CD14-positive monocyte (primary cell): ENCODE data around the gene TBXAS1. TPM values are rescaled to one million over a fixed set of nuclear protein-coding genes. Genes with fewer than 3 reads are reported as not detected.

Experiments used
- DNase-seq, 3 donors: peaks; one replicate each; pipeline ENCODE4 v3.0.0-alpha.2; 2011 to 2022
- H2AFZ ChIP-seq: 2 replicates; pipeline ENCODE4 v1.6.0; 2012; ENCODE audit warnings: mild to moderate bottlenecking, low read depth, low read length, inconsistent platforms; ENCODE audit not compliant: insufficient read depth, poor library complexity, severe bottlenecking
- H3K27ac ChIP-seq, 2 donors: 1 replicate in 1 of 2; 2 replicates in 1 of 2; pipeline ENCODE4 v1.5.1; 2012 to 2013; ENCODE audit warnings: low read length in 2 of 2, control low read depth in 1 of 2, inconsistent platforms in 1 of 2, low read depth in 1 of 2, mild to moderate bottlenecking in 1 of 2
- H3K27me3 ChIP-seq, 2 donors: one replicate each; pipeline versions ENCODE4 v1.6.0 to v1.6.1; 2011 to 2013; ENCODE audit warnings: low read length in 2 of 2; ENCODE audit not compliant: control insufficient read depth in 2 of 2, insufficient read depth in 2 of 2
- H3K36me3 ChIP-seq, 2 donors: replicated peaks in 1 of 2; 1 replicate in 1 of 2; 2 replicates in 1 of 2; pipeline versions ENCODE4 v1.5.1 to v1.6.1; 2012 to 2013; ENCODE audit warnings: low read length in 2 of 2, control low read depth in 1 of 2, inconsistent platforms in 1 of 2, mild to moderate bottlenecking in 1 of 2; ENCODE audit not compliant: insufficient read depth in 2 of 2, control insufficient read depth in 1 of 2
- H3K4me1 ChIP-seq, 2 donors: 1 replicate in 1 of 2; 2 replicates in 1 of 2; pipeline versions ENCODE4 v1.5.1 to v1.6.1; 2012 to 2013; ENCODE audit warnings: low read length in 2 of 2, control low read depth in 1 of 2, inconsistent platforms in 1 of 2, mild to moderate bottlenecking in 1 of 2, moderate library complexity in 1 of 2; ENCODE audit not compliant: insufficient read depth in 2 of 2, control insufficient read depth in 1 of 2
- H3K4me2 ChIP-seq: replicated peaks from 2 replicates; pipeline ENCODE3; 2012; ENCODE audit warnings: low read length, moderate library complexity, mild to moderate bottlenecking; ENCODE audit not compliant: poor library complexity, severe bottlenecking; ENCODE audit errors: extremely low read depth
- H3K4me3 ChIP-seq, 3 experiments: fragments of 200-600 bp in 1 of 3; sonication (generic) in 1 of 3; replicated peaks in 1 of 3; 1 replicate in 2 of 3; 2 replicates in 1 of 3; pipeline ENCODE4 v1.5.1; 2011 to 2013; ENCODE audit warnings: low read length in 3 of 3, mild to moderate bottlenecking in 3 of 3, control low read depth in 2 of 3, low read depth in 2 of 3, inconsistent platforms in 1 of 3, moderate library complexity in 1 of 3
- H3K79me2 ChIP-seq: 2 replicates; pipeline ENCODE4 v1.6.0; 2012; ENCODE audit warnings: mild to moderate bottlenecking, control low read depth, inconsistent platforms, low read length, moderate library complexity; ENCODE audit not compliant: insufficient read depth
- H3K9ac ChIP-seq: 2 replicates; pipeline ENCODE4 v1.6.0; 2017; ENCODE audit warnings: low read length, mild to moderate bottlenecking; ENCODE audit not compliant: insufficient read depth, poor library complexity, severe bottlenecking
- H3K9me3 ChIP-seq, 2 donors: replicated peaks in 1 of 2; 1 replicate in 1 of 2; 2 replicates in 1 of 2; pipeline versions ENCODE4 v1.5.1 to v1.6.1; 2012 to 2013; ENCODE audit warnings: low read length in 2 of 2, control low read depth in 1 of 2; ENCODE audit not compliant: control insufficient read depth in 1 of 2, insufficient read depth in 1 of 2
- H4K20me1 ChIP-seq: 2 replicates; pipeline ENCODE4 v1.6.0; 2012; ENCODE audit warnings: mild to moderate bottlenecking, low read length, control low read depth, moderate library complexity; ENCODE audit not compliant: insufficient read depth
- H3K27ac Mint-ChIP-seq, 7 donors: one replicate each; pipeline ENCODE4 v1.8.0; 2020; ENCODE audit warnings: mild to moderate bottlenecking in 7 of 7, mixed read lengths in 7 of 7, moderate library complexity in 6 of 7, inconsistent platforms in 2 of 7
- H3K27me3 Mint-ChIP-seq, 3 donors: one replicate each; pipeline ENCODE4 v1.8.0; 2021 to 2022; ENCODE audit warnings: low read depth in 3 of 3, mild to moderate bottlenecking in 3 of 3, mixed read lengths in 3 of 3, moderate library complexity in 3 of 3, inconsistent platforms in 1 of 3
- H3K36me3 Mint-ChIP-seq, 2 donors: one replicate each; pipeline ENCODE4 v1.8.0; 2020; ENCODE audit warnings: mixed read lengths in 2 of 2, inconsistent platforms in 1 of 2, mild to moderate bottlenecking in 1 of 2
- H3K4me1 Mint-ChIP-seq: one replicate; pipeline ENCODE4 v1.8.0; 2020; ENCODE audit warnings: mild to moderate bottlenecking, mixed read lengths
- H3K4me3 Mint-ChIP-seq, 2 donors: one replicate each; pipeline ENCODE4 v1.8.0; 2020; ENCODE audit warnings: mild to moderate bottlenecking in 2 of 2, mixed read lengths in 2 of 2, moderate library complexity in 1 of 2
- H3K9me3 Mint-ChIP-seq, 7 donors: one replicate each; pipeline ENCODE4 v1.8.0; 2020 to 2022; ENCODE audit warnings: mixed read lengths in 7 of 7, mild to moderate bottlenecking in 6 of 7, moderate library complexity in 6 of 7, inconsistent platforms in 2 of 7
- WGBS: methylation state at CpG from one replicate; pipeline ENCODE4 v1.1.5; 2013; ENCODE audit warnings: missing lambda C conversion rate; ENCODE audit not compliant: insufficient coverage; 5-methylcytosine and 5-hydroxymethylcytosine counted together
- intact Hi-C, 2 donors: fragments of 100-400 bp; cut with micrococcal nuclease; formaldehyde crosslinking; loops; one replicate each; pipeline versions ENCODE4 v1.15.0 to v1.15.1; 2023
- polyA plus RNA-seq, 3 donors: library from polyadenylated mRNA; depleted of rRNA in 1 of 3; unstranded in 2 of 3; stranded (reverse) in 1 of 3; fragments of 300-500 nt in 2 of 3; fragments of >200 nt in 1 of 3; fragmentation: Illumina TruSeq in 2 of 3; gene quantifications; 1 replicate in 2 of 3; 2 replicates in 1 of 3; pipeline ENCODE4 v1.2.3, GENCODE V29; 2012 to 2021
- TF ChIP-seq, protein P1 (sequence below): fragments of 200-600 bp; IDR thresholded peaks from one replicate; pipeline ENCODE4 v1.8.0; 2022; ENCODE audit warnings: antibody characterized with exemption, mild to moderate bottlenecking

Gene TBXAS1
- polyA plus RNA-seq, 3 donors = 289 to 335 (median 298) TPM

DNA sequence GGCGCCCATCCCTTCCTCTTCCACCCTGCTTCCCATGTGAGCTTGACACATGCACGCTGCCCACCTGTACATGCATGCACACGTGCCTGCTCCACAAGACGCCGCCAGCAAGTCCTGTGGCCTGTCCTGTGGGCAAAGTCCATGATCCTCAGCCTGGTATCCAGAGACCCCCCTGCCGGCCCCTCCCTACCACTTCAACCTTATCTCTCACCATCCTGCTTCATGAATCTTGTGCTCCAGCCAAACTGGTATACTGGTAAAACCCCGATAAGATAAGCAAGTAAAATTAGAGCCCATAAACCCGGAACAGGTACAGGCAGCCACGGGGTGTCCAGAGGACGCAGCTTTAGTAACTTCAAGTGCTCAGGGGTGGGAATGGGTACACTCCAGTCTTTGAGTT is 11.8 kb upstream of the TBXAS1 start:
- Histone ChIP-seq H3K79me2 (no peaks in the 10 kb centered on the region), H3K27me3 (no peaks in the 10 kb centered on the region), H2AFZ (no peak overlapping the region), H3K9ac (no peak overlapping the region), H3K27ac (no peak overlapping the region), H3K9me3 (peaks cover 9 to 19% of the 10 kb centered on the region in 2 donors), H3K4me1 (no peaks in the 10 kb centered on the region), H3K36me3 (no peaks in the 10 kb centered on the region), H3K4me3 (no peak overlapping the region), H3K4me2 (no peak overlapping the region), H4K20me1 (no peaks in the 10 kb centered on the region)
- H3K27ac Mint-ChIP-seq = peak overlapping the region in 1 of 7 donors; percentile 19
- intact Hi-C loops = no loop called here
- H3K9me3 Mint-ChIP-seq = peaks cover 14 to 20% (median 17%) of the 10 kb centered on the region in 7 donors
- no peaks in the 10 kb centered on the region for H3K4me1 Mint-ChIP-seq
- TF ChIP-seq, protein P1, sequence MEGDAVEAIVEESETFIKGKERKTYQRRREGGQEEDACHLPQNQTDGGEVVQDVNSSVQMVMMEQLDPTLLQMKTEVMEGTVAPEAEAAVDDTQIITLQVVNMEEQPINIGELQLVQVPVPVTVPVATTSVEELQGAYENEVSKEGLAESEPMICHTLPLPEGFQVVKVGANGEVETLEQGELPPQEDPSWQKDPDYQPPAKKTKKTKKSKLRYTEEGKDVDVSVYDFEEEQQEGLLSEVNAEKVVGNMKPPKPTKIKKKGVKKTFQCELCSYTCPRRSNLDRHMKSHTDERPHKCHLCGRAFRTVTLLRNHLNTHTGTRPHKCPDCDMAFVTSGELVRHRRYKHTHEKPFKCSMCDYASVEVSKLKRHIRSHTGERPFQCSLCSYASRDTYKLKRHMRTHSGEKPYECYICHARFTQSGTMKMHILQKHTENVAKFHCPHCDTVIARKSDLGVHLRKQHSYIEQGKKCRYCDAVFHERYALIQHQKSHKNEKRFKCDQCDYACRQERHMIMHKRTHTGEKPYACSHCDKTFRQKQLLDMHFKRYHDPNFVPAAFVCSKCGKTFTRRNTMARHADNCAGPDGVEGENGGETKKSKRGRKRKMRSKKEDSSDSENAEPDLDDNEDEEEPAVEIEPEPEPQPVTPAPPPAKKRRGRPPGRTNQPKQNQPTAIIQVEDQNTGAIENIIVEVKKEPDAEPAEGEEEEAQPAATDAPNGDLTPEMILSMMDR = no peak
- no peak for DNase-seq
- WGBS = 97% methylated on average over 4 of the region's 10 CpGs
- peaks cover 0 to 2% of the 10 kb centered on the region in 2 donors for H3K36me3 Mint-ChIP-seq
- no peak overlapping the region for H3K4me3 Mint-ChIP-seq
- peaks cover 0 to 6% (median 3%) of the 10 kb centered on the region in 3 donors for H3K27me3 Mint-ChIP-seq

DNA sequence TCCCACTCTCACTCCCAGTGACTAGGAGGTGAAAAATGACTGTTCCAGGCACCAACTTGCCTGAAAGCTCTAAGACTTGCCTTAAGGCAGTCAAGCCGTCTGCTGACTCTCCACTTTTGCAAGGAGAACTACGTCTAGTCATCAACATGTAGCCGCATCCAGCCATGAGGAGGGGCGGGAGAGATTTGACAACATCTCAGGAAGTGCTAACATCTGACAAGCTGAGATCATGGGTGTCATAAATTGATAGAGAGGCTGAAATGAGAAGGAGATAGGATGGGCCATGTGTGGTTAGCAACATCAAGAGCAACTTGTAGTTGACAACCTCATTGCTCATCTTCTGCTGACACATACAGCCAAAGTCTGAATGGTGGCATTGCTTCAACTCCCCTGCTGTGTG is 9.0 kb upstream of the TBXAS1 start:
- WGBS = 69% methylated on average over 2 of the region's 4 CpGs
- H3K9ac ChIP-seq = no peak overlapping the region
- H3K4me2 ChIP-seq = no peak overlapping the region
- no peak overlapping the region for H3K27ac ChIP-seq
- no peaks in the 10 kb centered on the region for H3K27me3 ChIP-seq
- Mint-ChIP-seq H3K27ac (no peak overlapping the region), H3K36me3 (peaks cover 0 to 2% of the 10 kb centered on the region in 2 donors), H3K27me3 (peaks cover 0 to 6% (median 3%) of the 10 kb centered on the region in 3 donors), H3K4me3 (no peak overlapping the region), H3K9me3 (peaks cover 14 to 20% (median 17%) of the 10 kb centered on the region in 7 donors), H3K4me1 (no peaks in the 10 kb centered on the region)
- H4K20me1 ChIP-seq = no peaks in the 10 kb centered on the region
- H3K9me3 ChIP-seq = peaks cover 9 to 19% of the 10 kb centered on the region in 2 donors
- no peaks in the 10 kb centered on the region for H3K79me2 ChIP-seq
- H3K4me3 ChIP-seq = no peak overlapping the region
- no peak overlapping the region for H2AFZ ChIP-seq
- no peaks in the 10 kb centered on the region for H3K36me3 ChIP-seq
- TF ChIP-seq, protein P1 = no peak
- intact Hi-C loops = loop anchor here in 1 of 2 donors (10.0 kb wide), 1 partner anchor 45 kb away; the partner anchor contains the start of gene HIPK2
- H3K4me1 ChIP-seq = no peaks in the 10 kb centered on the region
- peak; percentile 28 to 42 (median 33) for DNase-seq
